ENCODE data around the gene ABHD12B. TPM values are rescaled to one million over a fixed set of nuclear protein-coding genes. Genes with fewer than 3 reads are reported as not detected.
A peak's percentile ranks its signal among the peaks of the same experiment; 100 is the strongest.

ABHD12B gene
- total RNA-seq, 1 donor from 2014 or later = not detected

- Histone ChIP-seq H3K36me3 (no peaks in the 10 kb centered on the region), H4K20me1 (ENCODE audit: low read depth) (no peaks in the 10 kb centered on the region), H2AFZ (replicated peaks) (no peak overlapping the region), H3K27me3 (no peaks in the 10 kb centered on the region), H3K9me3 (ENCODE audit: low read depth) (no peaks in the 10 kb centered on the region), H3K9ac (no peak overlapping the region), H3K79me2 (ENCODE audit: low read depth) (no peaks in the 10 kb centered on the region), H3K4me2 (no peak overlapping the region), H3K27ac (no peak overlapping the region), H3K4me3 (no peak overlapping the region), H3K4me1 (no peaks in the 10 kb centered on the region), H3F3A (ENCODE audit: low read depth) (no peaks in the 10 kb centered on the region)
- H3K4me1 Mint-ChIP-seq = peaks cover 11% of the 10 kb centered on the region
- H3K27me3 Mint-ChIP-seq (ENCODE audit: insufficient read depth, low read depth) = peaks cover 2% of the 10 kb centered on the region
- no peak for TF ChIP-seq EZH2phosphoT487 (IDR thresholded peaks at IDR 0.05)
- TF ChIP-seq CTCF (IDR thresholded peaks at IDR 0.05) = no peak
- no peak for TF ChIP-seq EZH2 (IDR thresholded peaks at IDR 0.05)
- H3K9me3 Mint-ChIP-seq = no peaks in the 10 kb centered on the region
- H3K27ac Mint-ChIP-seq = peak overlapping the region; percentile 42
- H3K36me3 Mint-ChIP-seq = peaks cover 23% of the 10 kb centered on the region
- no peak overlapping the region for H3K4me3 Mint-ChIP-seq
- DNase-seq (ENCODE audit: low spot score) = peak; percentile 24
These were observed 48.8 kb downstream of the ABHD12B start for GRCh38 chr14:50920482-50921230.

- Histone ChIP-seq H2AFZ (replicated peaks) (no peak overlapping the region), H3K4me3 (no peak overlapping the region), H3F3A (ENCODE audit: low read depth) (no peaks in the 10 kb centered on the region), H3K4me2 (no peak overlapping the region), H3K4me1 (no peaks in the 10 kb centered on the region), H3K36me3 (no peaks in the 10 kb centered on the region), H4K20me1 (ENCODE audit: low read depth) (no peaks in the 10 kb centered on the region), H3K79me2 (ENCODE audit: low read depth) (no peaks in the 10 kb centered on the region), H3K9ac (no peak overlapping the region), H3K27me3 (no peaks in the 10 kb centered on the region), H3K27ac (no peak overlapping the region), H3K9me3 (ENCODE audit: low read depth) (no peaks in the 10 kb centered on the region)
- DNase-seq (ENCODE audit: low spot score) = no peak
- Mint-ChIP-seq H3K9me3 (no peaks in the 10 kb centered on the region), H3K4me1 (peaks cover 11% of the 10 kb centered on the region), H3K36me3 (peaks cover 12% of the 10 kb centered on the region), H3K27ac (no peak overlapping the region), H3K4me3 (no peak overlapping the region), H3K27me3 (ENCODE audit: insufficient read depth, low read depth) (peaks cover 2% of the 10 kb centered on the region)
- no peak for TF ChIP-seq EZH2 (IDR thresholded peaks at IDR 0.05)
- no peak for TF ChIP-seq EZH2phosphoT487 (IDR thresholded peaks at IDR 0.05)
- no peak for TF ChIP-seq CTCF (IDR thresholded peaks at IDR 0.05)
These were observed 51.0 kb downstream of the ABHD12B start for GRCh38 chr14:50922803-50923202.

- Histone ChIP-seq H3F3A (ENCODE audit: low read depth) (no peaks in the 10 kb centered on the region), H4K20me1 (ENCODE audit: low read depth) (no peaks in the 10 kb centered on the region), H3K36me3 (no peaks in the 10 kb centered on the region), H3K79me2 (ENCODE audit: low read depth) (no peaks in the 10 kb centered on the region), H3K4me3 (no peak overlapping the region), H3K4me2 (no peak overlapping the region), H3K27ac (no peak overlapping the region), H3K27me3 (no peaks in the 10 kb centered on the region), H3K9me3 (ENCODE audit: low read depth) (no peaks in the 10 kb centered on the region), H2AFZ (replicated peaks) (no peak overlapping the region), H3K4me1 (no peaks in the 10 kb centered on the region), H3K9ac (no peak overlapping the region)
- Mint-ChIP-seq H3K9me3 (no peaks in the 10 kb centered on the region), H3K27ac (no peak overlapping the region), H3K4me3 (no peak overlapping the region), H3K4me1 (peaks cover 11% of the 10 kb centered on the region), H3K27me3 (ENCODE audit: insufficient read depth, low read depth) (peaks cover 2% of the 10 kb centered on the region), H3K36me3 (peaks cover 5% of the 10 kb centered on the region)
- no peak for DNase-seq (ENCODE audit: low spot score)
- no peak for TF ChIP-seq CTCF (IDR thresholded peaks at IDR 0.05)
- no peak for TF ChIP-seq EZH2phosphoT487 (IDR thresholded peaks at IDR 0.05)
- TF ChIP-seq EZH2 (IDR thresholded peaks at IDR 0.05) = no peak
These were observed 52.4 kb downstream of the ABHD12B start for GRCh38 chr14:50924236-50924635.

Data from neural progenitor cell (in vitro differentiated cells).